ENCODE data around the gene CMA1.

Gene CMA1

DNA sequence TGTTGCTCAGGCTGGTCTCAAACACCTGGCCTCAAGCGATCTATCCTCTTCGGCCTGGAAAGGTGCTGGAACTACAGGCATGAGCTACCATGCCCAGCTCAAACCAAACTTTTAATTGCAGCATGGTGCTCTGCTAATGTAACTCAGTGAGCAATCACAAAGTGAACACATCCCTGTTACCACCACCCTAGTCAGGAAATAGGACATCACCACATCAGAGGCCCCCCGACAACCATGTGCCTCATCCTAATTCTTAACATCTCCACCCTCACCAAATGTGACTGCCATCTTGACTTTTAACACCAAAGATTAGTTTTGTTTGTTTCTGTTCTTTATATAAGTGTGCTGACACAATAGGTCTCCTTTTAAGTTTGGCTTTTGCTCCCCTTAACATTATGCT, 42.7 kb downstream of the CMA1 start:
- DNase-seq, result no peak

DNA sequence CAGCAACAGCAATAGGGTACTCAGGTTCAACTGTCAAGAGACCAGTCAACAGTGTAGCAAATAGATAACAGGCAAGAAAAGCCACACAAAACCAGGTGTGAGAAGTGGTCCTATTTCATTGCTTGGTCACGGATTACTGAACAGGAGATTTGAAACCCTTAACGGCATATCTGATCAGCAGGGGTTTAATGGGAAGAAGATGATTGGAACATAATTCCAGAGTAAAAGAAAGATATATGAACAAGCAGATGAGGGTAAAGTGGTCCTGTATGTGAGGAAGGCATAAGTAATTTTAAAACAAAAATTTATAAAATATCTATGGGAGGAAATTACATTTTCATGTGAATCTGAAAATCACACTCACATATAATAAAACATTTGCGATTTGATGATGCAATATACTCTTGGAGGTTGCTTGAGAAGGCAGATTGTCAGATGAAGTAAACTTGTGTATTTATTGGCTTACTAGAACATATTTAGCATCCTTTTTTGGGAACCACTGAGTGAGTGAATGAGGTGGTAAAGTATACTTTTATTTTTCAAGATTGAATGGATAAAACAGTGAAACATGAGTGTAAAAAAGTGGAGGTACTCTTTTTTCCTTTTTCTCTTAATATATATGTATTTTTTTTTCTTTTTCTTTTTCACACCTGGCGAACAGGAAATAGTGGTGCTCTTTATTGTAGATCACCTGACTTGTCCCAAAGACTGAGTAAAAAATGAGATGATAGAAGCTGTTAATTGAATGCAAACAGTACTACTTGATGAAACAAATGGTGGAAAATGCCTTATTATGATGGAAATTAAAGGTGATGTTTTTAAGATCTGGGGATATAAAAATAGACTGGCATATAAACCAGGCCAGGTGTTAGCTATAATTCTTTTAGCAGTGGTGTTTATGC, 43.9 kb downstream of the CMA1 start:
- no peak for DNase-seq

DNA sequence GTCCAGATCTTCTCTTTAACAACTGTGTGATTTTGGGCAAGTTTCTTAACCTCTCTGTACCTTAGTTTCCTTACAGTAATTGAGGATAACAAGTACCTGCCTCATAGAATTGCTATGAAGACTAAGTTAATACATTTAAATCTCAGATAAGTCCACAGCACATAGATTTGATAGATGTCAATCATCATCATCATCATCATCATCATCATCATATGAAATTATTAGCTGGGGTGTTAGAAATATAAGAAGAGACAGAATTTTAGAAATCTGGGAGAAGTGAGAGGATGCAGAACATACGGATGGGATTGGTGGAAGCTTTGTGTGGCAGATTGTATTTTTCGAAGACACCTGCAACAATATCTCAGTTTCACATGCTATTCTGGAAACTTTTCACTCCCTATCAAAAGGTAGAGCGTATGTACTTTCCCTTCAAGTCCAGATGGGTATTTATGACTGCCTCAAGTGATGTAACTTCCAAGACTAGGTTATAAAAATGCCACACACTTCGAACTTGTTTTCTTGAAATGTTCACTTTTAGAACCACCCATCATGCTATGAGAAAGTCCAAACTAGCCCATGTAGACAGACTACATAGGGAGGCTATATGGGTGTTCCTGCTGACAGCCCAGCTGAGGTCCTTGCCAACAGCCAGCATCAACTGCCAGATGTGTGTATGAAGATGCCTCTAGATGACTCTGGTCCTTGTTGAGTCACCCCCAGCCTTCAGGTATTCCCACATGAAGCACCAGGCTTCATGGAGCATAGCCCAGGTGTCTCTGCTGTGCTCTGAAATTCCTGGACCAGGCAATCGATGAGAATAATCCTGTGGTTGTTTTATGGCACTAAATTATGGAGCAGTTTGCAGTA, 44.8 kb downstream of the CMA1 start:
- DNase-seq, result no peak

DNA sequence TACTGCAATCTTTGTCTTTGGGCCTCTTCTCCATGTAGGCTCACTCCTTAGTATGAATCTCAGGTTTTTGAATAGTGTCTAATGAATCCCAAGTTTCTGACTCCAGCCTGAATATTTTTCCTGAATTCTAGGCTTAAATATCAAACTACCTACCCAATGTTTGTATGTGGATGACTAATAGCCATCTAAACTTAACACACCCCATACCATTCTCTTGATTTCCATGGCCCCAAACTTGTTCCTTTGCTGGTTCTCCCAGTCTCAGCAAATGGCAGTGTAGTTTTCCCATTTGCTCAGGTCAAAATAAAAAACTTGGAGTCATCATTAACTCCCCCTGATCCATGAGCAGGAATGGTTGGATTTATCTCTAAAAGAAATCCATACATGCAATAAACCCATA, 46.7 kb downstream of the CMA1 start:
- no peak for DNase-seq

DNA sequence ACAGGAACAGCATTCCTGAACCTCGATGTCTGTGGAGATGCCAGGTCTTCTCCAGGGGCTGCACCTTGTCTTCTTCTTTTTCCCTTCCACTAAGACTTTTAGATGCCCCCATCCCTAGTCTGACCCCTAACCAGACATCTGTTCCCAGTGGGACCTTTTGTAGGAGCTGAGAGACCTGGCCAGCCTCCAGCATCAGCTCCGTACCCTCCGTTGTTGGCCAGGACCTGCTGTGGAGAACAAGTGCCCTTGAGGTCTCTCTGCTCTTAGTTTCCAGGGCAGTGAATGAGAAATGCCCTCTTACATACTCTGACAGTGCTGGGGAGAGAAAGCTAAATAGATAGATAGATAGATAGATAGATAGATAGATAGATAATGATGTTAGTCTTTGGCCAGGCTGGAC, 48.7 kb downstream of the CMA1 start:
- DNase-seq, result no peak

DNA sequence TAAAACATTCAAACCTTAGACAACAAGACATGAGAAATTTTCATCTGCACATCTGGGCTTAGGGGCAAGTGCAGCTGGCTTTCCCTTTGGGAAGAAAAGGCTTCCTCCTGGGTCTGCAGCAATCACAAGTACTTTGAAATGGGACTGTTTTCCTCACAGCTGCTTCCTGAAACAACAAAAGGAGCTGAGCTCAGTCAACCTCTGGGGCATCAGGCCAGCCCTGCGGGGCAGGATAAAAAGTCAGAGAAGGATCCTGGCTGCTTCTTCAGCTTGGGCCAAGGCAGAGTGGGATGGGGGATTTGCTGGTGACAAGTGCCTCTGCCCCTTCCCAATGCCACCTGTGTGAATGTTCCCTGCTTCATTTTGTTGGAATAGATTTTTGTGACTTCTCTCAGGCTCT, 49.3 kb downstream of the CMA1 start:
- DNase-seq, result no peak

DNA sequence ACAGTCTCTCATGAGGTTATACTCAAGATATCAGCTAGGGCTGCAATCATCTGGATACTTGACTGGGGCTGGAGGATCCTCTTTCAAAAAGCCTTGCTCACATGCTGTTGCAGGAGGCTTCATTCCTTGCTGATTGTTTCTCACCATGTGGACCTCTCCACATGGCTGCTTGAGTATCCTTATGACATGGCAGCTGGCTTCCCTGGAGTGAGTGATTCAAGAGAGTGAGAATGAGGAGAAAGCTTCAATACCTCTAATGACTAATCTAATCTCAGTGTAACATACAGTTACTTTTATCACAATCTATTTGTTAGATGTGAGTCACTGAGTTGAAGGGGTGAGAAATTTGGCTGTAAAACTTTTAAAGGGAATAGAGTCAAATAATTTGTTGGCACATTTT, 51.1 kb downstream of the CMA1 start:
- no peak for DNase-seq

Measured in fibroblast of upper back skin (primary cell).